ENCODE measurements around the gene NAA38. TPM values are rescaled to one million over a fixed set of nuclear protein-coding genes. Genes with fewer than 3 reads are reported as not detected.
"Not testable (repeated sequence)": the region's sequence is repeated elsewhere in the genome, so short reads cannot be mapped to it uniquely, and the experiment has no call there.

NAA38 gene
- total RNA-seq, 1 donor from 2014 or later: 68.8 TPM

DNA sequence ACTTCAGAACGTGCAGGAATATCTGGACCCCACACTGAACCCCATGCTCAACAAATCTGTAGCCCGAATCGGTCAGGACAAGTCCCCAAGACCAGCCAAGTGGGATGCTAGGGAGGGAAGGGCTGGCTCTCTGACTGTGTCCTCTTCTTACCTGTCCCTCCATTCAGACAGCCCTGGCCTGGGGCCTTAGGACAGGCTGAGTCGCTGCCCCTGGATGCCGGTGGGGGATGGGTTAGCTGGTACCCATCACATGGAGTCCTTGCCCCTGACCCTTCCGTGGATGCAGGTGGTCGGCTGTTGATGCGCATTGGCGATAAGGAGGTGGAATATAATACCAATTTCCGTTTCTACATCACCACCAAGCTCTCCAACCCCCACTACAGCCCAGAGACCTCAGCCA lies 39.3 kb downstream of the NAA38 start:
- intact Hi-C loops (cut with DNase I): no loop called here
- DNase-seq (ENCODE audit: low spot score): no peak

DNA sequence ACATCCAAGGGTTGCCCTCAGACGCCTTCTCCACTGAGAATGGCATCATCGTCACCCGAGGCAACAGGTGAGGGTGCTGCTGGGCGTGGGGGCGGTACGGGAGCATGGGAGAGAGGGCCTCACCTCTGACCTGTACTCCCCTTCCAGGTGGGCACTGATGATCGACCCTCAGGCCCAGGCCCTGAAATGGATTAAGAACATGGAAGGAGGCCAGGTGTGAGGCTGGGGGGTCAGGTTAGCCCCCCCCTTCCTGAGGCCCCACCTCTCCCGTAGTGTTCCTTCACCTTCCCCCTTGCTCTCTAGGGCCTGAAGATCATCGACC lies 39.8 kb downstream of the NAA38 start:
- intact Hi-C loops (cut with DNase I): no loop called here

DNA sequence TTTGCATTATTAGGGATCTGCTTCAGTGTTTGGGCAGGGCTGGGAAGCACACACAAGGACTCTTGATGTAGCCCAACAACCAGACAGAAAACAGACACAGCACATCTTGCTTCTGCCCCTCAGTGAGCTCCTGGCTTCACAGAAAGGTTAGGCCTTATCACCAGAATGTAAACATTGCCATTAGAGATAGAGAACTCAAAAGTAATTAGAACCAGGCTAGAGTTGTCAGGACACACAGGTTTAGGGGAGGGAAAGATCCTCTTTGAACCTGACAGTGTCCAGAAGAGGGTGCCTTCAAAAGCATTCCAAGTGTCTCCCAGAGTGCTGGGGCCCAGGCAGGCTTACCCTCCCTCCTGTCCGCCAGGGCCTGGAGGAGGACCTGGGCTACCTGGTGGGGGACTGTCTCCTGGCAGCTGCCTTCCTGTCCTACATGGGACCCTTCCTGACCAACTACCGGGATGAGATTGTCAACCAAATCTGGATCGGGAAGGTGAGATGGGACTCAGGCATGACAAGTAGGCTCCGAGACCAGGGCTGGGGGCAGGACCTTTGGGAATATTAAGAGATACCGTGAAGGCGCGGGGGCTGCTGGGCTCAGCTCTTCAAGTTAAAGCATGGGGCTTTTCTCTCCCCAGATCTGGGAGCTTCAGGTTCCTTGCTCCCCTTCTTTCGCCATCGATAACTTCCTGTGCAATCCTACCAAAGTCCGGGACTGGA lies 40.3 kb downstream of the NAA38 start:
- intact Hi-C loops (cut with DNase I): no loop called here

More for the DNA sequence above, 39.8 kb downstream of the NAA38 start:
- DNase-seq (ENCODE audit: low spot score): no peak

DNA sequence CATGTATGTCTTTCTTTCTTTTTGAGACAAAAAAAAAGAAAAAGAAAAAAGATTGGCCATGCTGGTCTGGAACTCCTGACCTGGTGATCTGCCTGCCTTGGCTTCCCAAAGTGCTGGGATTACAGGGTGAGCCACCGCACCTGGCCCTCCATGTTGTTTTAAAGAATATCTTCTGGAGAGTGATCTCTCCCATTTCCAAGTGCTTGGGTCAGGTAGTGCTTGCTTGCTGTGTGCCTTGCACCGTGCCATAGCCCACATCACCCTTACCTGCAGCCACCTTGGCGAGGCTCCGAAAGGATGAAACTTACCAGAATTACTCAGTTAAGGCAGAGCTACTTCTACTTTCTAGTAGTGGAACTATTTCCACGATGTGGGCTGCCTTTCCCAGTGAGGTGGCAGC lies 42.4 kb downstream of the NAA38 start:
- intact Hi-C loops (cut with DNase I): no loop called here
- DNase-seq (ENCODE audit: low spot score): peak; percentile 10

More for the DNA sequence above, 40.3 kb downstream of the NAA38 start:
- no peak for DNase-seq (ENCODE audit: low spot score)

DNA sequence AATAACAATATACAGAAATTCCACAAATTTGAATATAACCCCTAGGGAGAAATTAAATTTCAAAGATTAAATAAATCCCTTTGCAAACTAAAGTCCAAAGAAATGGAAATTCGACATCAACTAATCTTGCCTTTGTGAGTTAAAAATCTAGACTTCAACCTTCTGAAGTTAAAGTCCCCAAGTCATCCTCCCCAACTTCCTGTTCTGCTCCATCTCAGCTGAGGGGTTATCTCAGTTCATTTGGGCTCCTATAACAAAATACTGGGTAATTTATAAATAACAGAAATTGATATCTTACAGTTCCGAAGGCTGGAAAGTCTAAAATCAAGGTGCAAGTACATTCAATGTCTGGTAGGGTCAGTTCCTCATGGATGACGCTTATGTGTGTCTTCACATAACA lies 46.1 kb downstream of the NAA38 start:
- no peak for DNase-seq (ENCODE audit: low spot score)
- intact Hi-C loops (cut with DNase I): no loop called here

DNA sequence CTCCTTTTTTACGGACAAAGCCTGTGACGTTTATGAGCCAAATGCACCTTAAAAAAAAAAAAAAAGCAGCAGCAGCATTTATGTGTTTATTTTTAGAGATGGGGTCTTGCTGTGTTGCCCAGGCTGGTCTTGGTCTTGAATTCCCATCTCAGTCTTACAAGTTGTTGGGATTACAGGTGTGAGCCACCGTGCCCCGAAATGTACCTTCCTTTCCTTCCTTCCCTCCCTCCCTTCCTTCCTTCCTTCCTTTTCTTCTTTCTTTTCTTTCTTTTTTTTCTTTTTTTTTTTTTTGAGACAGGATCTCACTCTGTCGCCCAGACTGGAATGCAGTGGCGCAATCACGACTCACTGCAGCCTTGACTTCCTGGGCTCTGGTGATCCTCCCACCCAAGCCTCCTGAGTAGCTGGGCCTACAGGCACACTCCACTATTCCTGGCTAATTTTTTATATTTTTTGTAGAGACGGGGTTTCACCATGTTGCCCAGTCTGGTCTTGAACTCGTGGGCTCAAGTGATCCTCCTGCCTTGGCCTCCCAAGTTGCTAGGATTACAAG lies 47.5 kb downstream of the NAA38 start:
- intact Hi-C loops (cut with DNase I); DNase-seq (ENCODE audit: low spot score): not testable (repeated sequence)

DNA sequence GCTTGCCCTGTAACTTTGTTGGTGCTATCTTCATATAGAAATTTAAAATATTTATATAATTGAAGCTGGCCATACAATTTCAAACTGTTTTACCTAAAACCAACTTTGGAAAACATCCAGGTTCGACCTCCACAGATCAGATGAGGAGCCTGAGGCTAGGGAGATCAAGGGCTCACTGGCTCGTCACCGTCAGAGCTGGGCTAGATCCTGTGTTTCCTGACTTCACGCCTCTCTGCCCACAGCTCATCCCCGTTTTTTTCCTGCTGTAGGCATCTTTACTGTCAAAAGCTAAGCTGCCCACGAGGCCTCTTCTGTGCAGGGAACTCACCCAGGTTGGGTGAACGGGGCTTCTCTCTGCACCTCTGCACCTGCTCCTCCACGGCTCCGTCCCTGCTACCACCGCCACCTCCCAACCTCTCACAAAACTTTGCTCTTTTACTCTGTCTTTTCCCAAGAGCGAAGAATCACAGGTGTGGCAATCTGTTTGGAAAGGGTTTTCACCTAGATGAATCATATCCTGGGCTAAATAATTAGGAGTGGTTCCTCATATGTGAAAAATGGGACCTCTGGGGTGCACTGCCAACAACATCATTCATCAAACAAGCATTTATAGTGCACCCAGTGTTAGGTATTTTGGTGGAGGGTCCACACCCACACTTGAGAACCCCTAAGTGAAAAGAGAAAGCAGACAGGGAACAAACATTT lies 48.1 kb downstream of the NAA38 start:
- intact Hi-C loops (cut with DNase I): no loop called here
- peak; percentile 14 for DNase-seq (ENCODE audit: low spot score)

DNA sequence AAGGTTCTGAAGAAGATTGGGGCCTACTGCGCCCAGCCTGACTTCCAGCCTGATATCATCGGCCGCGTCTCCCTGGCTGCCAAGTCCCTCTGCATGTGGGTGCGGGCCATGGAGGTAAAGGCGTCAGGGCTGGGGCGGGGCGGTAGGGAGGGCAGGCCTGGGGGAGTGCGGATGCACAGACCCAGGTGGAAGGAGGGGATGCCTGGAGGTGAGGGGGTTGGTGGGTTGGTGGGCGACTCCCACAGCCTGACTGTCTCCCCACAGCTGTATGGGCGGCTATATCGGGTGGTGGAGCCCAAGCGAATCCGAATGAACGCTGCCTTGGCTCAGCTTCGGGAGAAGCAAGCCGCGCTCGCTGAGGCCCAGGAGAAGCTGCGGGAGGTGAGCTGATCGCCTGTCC lies 50.2 kb downstream of the NAA38 start:
- peak; percentile 65 for DNase-seq (ENCODE audit: low spot score)
- intact Hi-C loops (cut with DNase I): no loop called here

Other genes with a start within 250 kb of the NAA38 start
- 83.5 TPM for gene FXR2, start 242.7 kb downstream of the NAA38 start, total RNA-seq
- gene SAT2, start 229.7 kb downstream of the NAA38 start, total RNA-seq: 60.3 TPM
- gene SHBG, start 227.4 kb downstream of the NAA38 start, total RNA-seq: 0.62 TPM
- gene ATP1B2, start 206.6 kb downstream of the NAA38 start, total RNA-seq: 2.7 TPM
- gene TP53, start 170.1 kb downstream of the NAA38 start, total RNA-seq: 17.5 TPM
- gene WRAP53, start 169.1 kb downstream of the NAA38 start, total RNA-seq: 3.2 TPM
- gene EFNB3, start 152.4 kb downstream of the NAA38 start, total RNA-seq: 0.78 TPM
- 0.16 TPM for gene DNAH2, start 139.8 kb downstream of the NAA38 start, total RNA-seq
- 22.1 TPM for gene KDM6B, start 23.3 kb downstream of the NAA38 start, total RNA-seq
- 14.7 TPM for gene TMEM88, start 2.5 kb downstream of the NAA38 start, total RNA-seq
- gene CYB5D1, start 444 bp upstream of the NAA38 start, total RNA-seq: 12.2 TPM
- gene CHD3, start 31.2 kb upstream of the NAA38 start, total RNA-seq: 14.2 TPM
- gene RNF227, start 58.7 kb upstream of the NAA38 start, total RNA-seq: 1.00 TPM
- gene KCNAB3, start 72.3 kb upstream of the NAA38 start, total RNA-seq: 0.43 TPM
- gene TRAPPC1, start 74.4 kb upstream of the NAA38 start, total RNA-seq: 114 TPM
- 12.0 TPM for gene CNTROB, start 74.6 kb upstream of the NAA38 start, total RNA-seq
- gene GUCY2D, start 145.1 kb upstream of the NAA38 start, total RNA-seq: not detected
- gene ALOX15B, start 181.5 kb upstream of the NAA38 start, total RNA-seq: not detected
- gene ALOX12B, start 230.2 kb upstream of the NAA38 start, total RNA-seq: not detected

All from cardiac septum (tissue), 1 donor.